Lower lobe of right lung (tissue), 2 donors: ENCODE measurements around the gene RGS18. TPM values are rescaled to one million over a fixed set of nuclear protein-coding genes. Genes with fewer than 3 reads are reported as not detected.
"Not testable (repeated sequence)": the region's sequence is repeated elsewhere in the genome, so short reads cannot be mapped to it uniquely, and the experiment has no call there.

ENCODE experiments used
- ATAC-seq, 2 donors: fragments of 200-7000 bp; cut with Tn5 transposase; one replicate each; pipeline ENCODE4 v1.9.1; 2020 to 2022; ENCODE audit warnings: mild to moderate bottlenecking in 2 of 2, moderate library complexity in 2 of 2
- DNase-seq: peaks from one replicate; pipeline ENCODE4 v3.0.0-alpha.2; 2020
- H3K27ac ChIP-seq: fragments of 200-600 bp; one replicate; pipeline ENCODE4 v1.8.0; 2022
- H3K27me3 ChIP-seq: fragments of 200-600 bp; one replicate; pipeline ENCODE4 v1.8.0; 2022; ENCODE audit warnings: low read depth
- H3K36me3 ChIP-seq: fragments of 200-600 bp; one replicate; pipeline ENCODE4 v1.8.0; 2022; ENCODE audit warnings: mild to moderate bottlenecking
- H3K4me1 ChIP-seq: fragments of 200-600 bp; one replicate; pipeline ENCODE4 v1.8.0; 2022
- H3K4me3 ChIP-seq: fragments of 200-600 bp; one replicate; pipeline ENCODE4 v1.8.0; 2022; ENCODE audit warnings: mild to moderate bottlenecking
- H3K9me3 ChIP-seq: fragments of 200-600 bp; one replicate; pipeline ENCODE4 v1.8.0; 2022
- CTCF ChIP-seq: fragments of 200-600 bp; IDR thresholded peaks from one replicate; pipeline ENCODE4 v1.8.0; 2022; ENCODE audit warnings: antibody characterized with exemption, mild to moderate bottlenecking
- intact Hi-C: fragments of 100-400 bp; cut with DNase I; formaldehyde crosslinking; loops from one replicate; pipeline ENCODE4 v1.11.0; 2022
- total RNA-seq: library from RNA; stranded (reverse); fragmentation: NEBNext Ultra II Directional; extraction: Animal tissue kit (Norgen Biotek cat#: 25700); gene quantifications from one replicate; pipeline ENCODE4 v1.2.1, GENCODE V29; 2021
- donor health status: DM: no; HTN: yes; CAD: no; lungs with severe emphysema.

The RGS18 gene
- total RNA-seq, 1 donor from 2014 or later = 13.0 TPM

GRCh38 chr1:192162376-192162775, 4.1 kb downstream of the RGS18 start:
- no peak for TF ChIP-seq CTCF
- Histone ChIP-seq H3K4me3 (no peak overlapping the region), H3K27ac (no peak overlapping the region), H3K27me3 (no peaks in the 10 kb centered on the region), H3K4me1 (no peaks in the 10 kb centered on the region), H3K9me3 (no peaks in the 10 kb centered on the region), H3K36me3 (no peaks in the 10 kb centered on the region)
- intact Hi-C loops = no loop called here
- ATAC-seq (no peak), DNase-seq (no peak)

- intact Hi-C loops, ATAC-seq, H3K4me3 ChIP-seq, H3K36me3 ChIP-seq, H3K27me3 ChIP-seq, H3K27ac ChIP-seq, H3K4me1 ChIP-seq, H3K9me3 ChIP-seq, DNase-seq: not testable (repeated sequence)
Observed at GRCh38 chr1:192165002-192165401, 6.7 kb downstream of the RGS18 start.

GRCh38 chr1:192167011-192167410, 8.7 kb downstream of the RGS18 start:
- no peak overlapping the region for H3K27ac ChIP-seq
- H3K4me1 ChIP-seq = peaks cover 6% of the 10 kb centered on the region
- no peaks in the 10 kb centered on the region for H3K9me3 ChIP-seq
- H3K27me3 ChIP-seq = no peaks in the 10 kb centered on the region
- H3K4me3 ChIP-seq = no peak overlapping the region
- intact Hi-C loops = no loop called here
- no peak for TF ChIP-seq CTCF
- DNase-seq (no peak), ATAC-seq (no peak)
- H3K36me3 ChIP-seq = no peaks in the 10 kb centered on the region

- Histone ChIP-seq H3K36me3 (no peaks in the 10 kb centered on the region), H3K27me3 (no peaks in the 10 kb centered on the region), H3K9me3 (no peaks in the 10 kb centered on the region), H3K4me1 (peaks cover 6% of the 10 kb centered on the region), H3K27ac (no peak overlapping the region), H3K4me3 (no peak overlapping the region)
- DNase-seq = no peak
- intact Hi-C loops = no loop called here
- no peak for ATAC-seq
- no peak for TF ChIP-seq CTCF
Observed at GRCh38 chr1:192167911-192168700, 9.8 kb downstream of the RGS18 start.

- H3K4me1 ChIP-seq = peaks cover 6% of the 10 kb centered on the region
- H3K4me3 ChIP-seq = no peak overlapping the region
- no peaks in the 10 kb centered on the region for H3K36me3 ChIP-seq
- H3K9me3 ChIP-seq = no peaks in the 10 kb centered on the region
- no peak for ATAC-seq
- intact Hi-C loops = no loop called here
- H3K27ac ChIP-seq = no peak overlapping the region
- H3K27me3 ChIP-seq = no peaks in the 10 kb centered on the region
- no peak for DNase-seq
- TF ChIP-seq CTCF = no peak
Observed at GRCh38 chr1:192168964-192169363, 10.7 kb downstream of the RGS18 start.

- H3K36me3 ChIP-seq = no peaks in the 10 kb centered on the region
- peaks cover 6% of the 10 kb centered on the region for H3K4me1 ChIP-seq
- intact Hi-C loops = no loop called here
- no peak for TF ChIP-seq CTCF
- H3K27ac ChIP-seq = no peak overlapping the region
- no peak overlapping the region for H3K4me3 ChIP-seq
- no peak for DNase-seq
- no peaks in the 10 kb centered on the region for H3K27me3 ChIP-seq
- ATAC-seq = no peak
- H3K9me3 ChIP-seq = no peaks in the 10 kb centered on the region
Observed at GRCh38 chr1:192170196-192170984, 12.1 kb downstream of the RGS18 start.
